ENCODE measurements around the gene SRGAP3. TPM values are rescaled to one million over a fixed set of nuclear protein-coding genes. Genes with fewer than 3 reads are reported as not detected.

The SRGAP3 gene
- total RNA-seq, 1 donor from 2014 or later = 10.3 TPM

DNA sequence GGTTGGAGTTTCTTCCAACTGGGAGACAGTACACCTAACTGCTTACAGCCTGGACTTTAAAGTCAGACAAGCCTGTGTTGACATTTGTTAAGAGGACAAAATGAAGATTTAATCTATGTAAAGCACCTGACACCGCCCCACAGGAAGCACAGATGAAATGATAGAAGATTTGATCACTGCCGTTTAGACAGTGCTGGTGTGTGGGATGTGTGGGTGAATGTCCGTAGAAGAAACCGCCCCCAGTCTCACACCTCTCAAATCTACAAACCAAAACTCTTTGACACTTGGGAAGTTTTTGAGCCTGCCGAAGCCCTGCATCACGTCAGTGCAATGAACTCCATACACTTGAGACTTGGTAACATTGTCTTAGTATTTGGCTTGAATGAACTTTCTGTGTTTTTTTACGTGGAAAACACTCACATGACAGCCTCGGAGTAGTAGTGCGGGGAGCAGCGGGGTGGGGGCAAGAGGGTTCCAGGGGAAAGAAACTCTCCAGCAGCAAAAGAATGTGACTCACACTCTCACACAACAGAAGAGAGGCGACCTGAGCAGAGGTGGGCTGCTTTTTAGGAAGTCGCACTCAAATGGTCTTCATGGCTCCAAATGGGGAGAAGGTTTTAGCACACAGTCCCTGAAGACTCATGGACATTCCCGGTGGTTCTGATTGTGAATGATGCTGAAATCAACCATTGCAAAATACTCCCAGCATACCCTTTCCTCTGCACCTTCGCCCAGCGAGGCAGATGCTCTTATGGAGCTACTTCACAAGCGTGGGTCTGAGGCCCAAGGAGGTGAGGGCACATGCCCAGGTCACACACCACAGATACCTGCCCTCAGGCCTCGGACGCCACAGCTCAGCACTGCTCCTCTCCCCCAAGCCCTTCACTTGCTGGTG, 79.2 kb downstream of the SRGAP3 start:
- Histone ChIP-seq H3K36me3 (no peaks in the 10 kb centered on the region), H3K27ac (replicated peaks) (no peak overlapping the region), H3K4me1 (peaks cover 10% of the 10 kb centered on the region), H3K9me3 (replicated peaks) (no peaks in the 10 kb centered on the region), H3K27me3 (ENCODE audit: low read depth) (no peaks in the 10 kb centered on the region), H3K4me3 (no peak overlapping the region)
- no peak for DNase-seq
- TF ChIP-seq, protein P1, sequence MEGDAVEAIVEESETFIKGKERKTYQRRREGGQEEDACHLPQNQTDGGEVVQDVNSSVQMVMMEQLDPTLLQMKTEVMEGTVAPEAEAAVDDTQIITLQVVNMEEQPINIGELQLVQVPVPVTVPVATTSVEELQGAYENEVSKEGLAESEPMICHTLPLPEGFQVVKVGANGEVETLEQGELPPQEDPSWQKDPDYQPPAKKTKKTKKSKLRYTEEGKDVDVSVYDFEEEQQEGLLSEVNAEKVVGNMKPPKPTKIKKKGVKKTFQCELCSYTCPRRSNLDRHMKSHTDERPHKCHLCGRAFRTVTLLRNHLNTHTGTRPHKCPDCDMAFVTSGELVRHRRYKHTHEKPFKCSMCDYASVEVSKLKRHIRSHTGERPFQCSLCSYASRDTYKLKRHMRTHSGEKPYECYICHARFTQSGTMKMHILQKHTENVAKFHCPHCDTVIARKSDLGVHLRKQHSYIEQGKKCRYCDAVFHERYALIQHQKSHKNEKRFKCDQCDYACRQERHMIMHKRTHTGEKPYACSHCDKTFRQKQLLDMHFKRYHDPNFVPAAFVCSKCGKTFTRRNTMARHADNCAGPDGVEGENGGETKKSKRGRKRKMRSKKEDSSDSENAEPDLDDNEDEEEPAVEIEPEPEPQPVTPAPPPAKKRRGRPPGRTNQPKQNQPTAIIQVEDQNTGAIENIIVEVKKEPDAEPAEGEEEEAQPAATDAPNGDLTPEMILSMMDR (IDR thresholded peaks at IDR 0.05; ENCODE audit: borderline replicate concordance) = no peak
- intact Hi-C loops (cut with micrococcal nuclease) = no loop called here

DNA sequence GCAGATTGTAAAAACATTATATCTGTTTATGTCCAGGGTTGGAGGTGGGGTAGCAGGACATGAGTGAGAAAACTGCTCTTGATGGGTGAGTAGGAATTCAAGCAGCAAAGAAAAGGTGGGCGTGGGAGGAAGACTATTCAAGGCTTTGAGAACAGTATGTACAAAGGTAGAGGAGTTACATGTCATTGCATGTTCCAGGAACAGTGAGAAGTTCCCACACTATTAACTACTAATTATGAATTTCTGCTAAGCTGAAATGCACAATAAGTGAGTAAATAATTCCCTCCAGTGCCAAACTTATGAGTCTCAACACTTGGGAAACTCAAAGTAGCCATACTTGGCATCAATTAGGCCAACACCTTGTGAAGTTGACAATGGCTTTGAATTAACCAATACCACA, 80.1 kb downstream of the SRGAP3 start:
- Histone ChIP-seq H3K27me3 (ENCODE audit: low read depth) (no peaks in the 10 kb centered on the region), H3K36me3 (no peaks in the 10 kb centered on the region), H3K9me3 (replicated peaks) (no peaks in the 10 kb centered on the region), H3K27ac (replicated peaks) (no peak overlapping the region), H3K4me1 (peaks cover 10% of the 10 kb centered on the region), H3K4me3 (no peak overlapping the region)
- intact Hi-C loops (cut with micrococcal nuclease) = no loop called here
- TF ChIP-seq, protein P1 (IDR thresholded peaks at IDR 0.05; ENCODE audit: borderline replicate concordance) = no peak
- DNase-seq = no peak

DNA sequence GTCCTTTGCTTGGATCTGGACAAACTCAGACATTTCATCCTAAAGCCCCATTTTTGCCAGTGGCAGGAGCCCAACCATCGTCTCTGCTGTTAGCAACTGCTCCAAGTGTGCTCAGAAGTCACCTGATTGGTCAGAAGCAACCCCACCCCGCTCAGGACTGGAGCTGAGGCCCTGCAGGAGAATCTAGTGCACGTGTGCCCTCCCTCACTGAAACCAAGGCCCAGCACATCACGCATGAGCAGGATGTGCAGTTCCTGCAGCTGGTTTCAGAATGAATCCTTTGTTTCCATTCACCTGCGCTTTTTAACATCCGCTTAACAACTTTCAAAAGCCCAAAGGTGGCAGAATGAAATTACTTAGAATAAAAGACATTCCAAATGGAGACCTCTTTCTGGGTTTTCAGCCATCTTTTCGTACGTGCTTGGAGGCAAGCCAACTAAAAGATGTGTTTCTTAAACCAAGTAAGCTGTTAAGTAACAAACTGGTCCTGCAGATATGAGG, 81.2 kb downstream of the SRGAP3 start:
- Histone ChIP-seq H3K4me3 (no peak overlapping the region), H3K27ac (replicated peaks) (no peak overlapping the region), H3K4me1 (peaks cover 9% of the 10 kb centered on the region), H3K36me3 (no peaks in the 10 kb centered on the region), H3K9me3 (replicated peaks) (no peaks in the 10 kb centered on the region), H3K27me3 (ENCODE audit: low read depth) (no peaks in the 10 kb centered on the region)
- DNase-seq = no peak
- TF ChIP-seq, protein P1 (IDR thresholded peaks at IDR 0.05; ENCODE audit: borderline replicate concordance) = no peak
- intact Hi-C loops (cut with micrococcal nuclease) = no loop called here

DNA sequence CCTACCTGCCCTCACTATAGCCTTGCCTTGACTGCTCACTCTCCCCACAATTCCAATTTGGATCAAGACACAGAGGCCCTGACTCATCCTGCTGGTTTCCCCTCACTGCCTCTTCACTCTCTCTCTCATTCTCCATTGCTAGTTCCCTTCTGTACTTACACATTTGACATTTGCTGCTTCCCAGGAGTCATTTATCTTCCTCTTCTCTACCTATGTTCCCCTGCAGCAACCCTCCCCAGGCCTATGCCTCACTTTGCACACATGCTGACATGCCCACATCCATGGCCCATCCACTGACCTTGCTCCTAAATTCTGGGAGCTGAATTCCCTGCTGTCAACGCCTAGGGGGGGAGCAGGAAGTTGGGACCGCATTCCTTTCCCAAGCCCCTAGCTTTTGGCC, 82.2 kb downstream of the SRGAP3 start:
- Histone ChIP-seq H3K4me1 (no peaks in the 10 kb centered on the region), H3K27me3 (ENCODE audit: low read depth) (no peaks in the 10 kb centered on the region), H3K9me3 (replicated peaks) (no peaks in the 10 kb centered on the region), H3K36me3 (no peaks in the 10 kb centered on the region), H3K4me3 (no peak overlapping the region), H3K27ac (replicated peaks) (no peak overlapping the region)
- intact Hi-C loops (cut with micrococcal nuclease) = no loop called here
- DNase-seq = no peak
- TF ChIP-seq, protein P1 (IDR thresholded peaks at IDR 0.05; ENCODE audit: borderline replicate concordance) = no peak

DNA sequence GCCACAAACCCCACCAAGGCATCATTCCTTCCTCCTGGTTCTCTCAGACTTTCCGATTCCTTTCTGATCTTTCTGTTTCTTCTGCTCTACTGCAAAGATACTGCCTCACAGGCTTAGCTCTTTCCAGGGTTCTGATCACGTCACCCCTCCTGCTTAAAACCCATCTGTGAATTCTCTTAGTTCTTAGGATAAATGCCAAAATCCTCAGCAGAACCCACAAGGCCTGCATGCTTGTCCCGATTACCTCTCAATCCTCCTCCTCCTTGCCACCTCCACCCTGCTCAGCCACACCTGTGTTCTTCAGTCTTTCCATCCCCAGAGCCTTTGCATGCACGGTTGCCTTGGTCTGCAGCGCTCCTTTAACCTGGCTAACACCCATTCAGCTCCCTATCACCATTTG, 84.0 kb downstream of the SRGAP3 start:
- intact Hi-C loops (cut with micrococcal nuclease) = no loop called here
- no peak for DNase-seq
- Histone ChIP-seq H3K4me3 (no peak overlapping the region), H3K36me3 (no peaks in the 10 kb centered on the region), H3K4me1 (no peaks in the 10 kb centered on the region), H3K9me3 (replicated peaks) (no peaks in the 10 kb centered on the region), H3K27ac (replicated peaks) (no peak overlapping the region), H3K27me3 (ENCODE audit: low read depth) (no peaks in the 10 kb centered on the region)
- TF ChIP-seq, protein P1 (IDR thresholded peaks at IDR 0.05; ENCODE audit: borderline replicate concordance) = no peak

All from left ventricle myocardium inferior (tissue), 1 donor.